ENCODE measurements around the gene UQCRC1.
A peak's percentile ranks its signal among the peaks of the same experiment; 100 is the strongest.
"Not testable (repeated sequence)": the region's sequence is repeated elsewhere in the genome, so short reads cannot be mapped to it uniquely, and the experiment has no call there.

The UQCRC1 gene

GRCh38 chr3:48555949-48556795, 53.3 kb downstream of the UQCRC1 start:
- DNase-seq = peak in 1 of 56 donors; percentile 38

- no peak for DNase-seq
Measured at GRCh38 chr3:48555231-48555948, 54.1 kb downstream of the UQCRC1 start.

GRCh38 chr3:48553886-48554845, 55.3 kb downstream of the UQCRC1 start:
- DNase-seq = peak in 1 of 56 donors; percentile 48

GRCh38 chr3:48553361-48553760, 56.1 kb downstream of the UQCRC1 start:
- no peak for DNase-seq

- DNase-seq = no peak
Measured at GRCh38 chr3:48552111-48552951, 57.1 kb downstream of the UQCRC1 start.

- DNase-seq = not testable (repeated sequence)
Measured at GRCh38 chr3:48551651-48552050, 57.8 kb downstream of the UQCRC1 start.

Measured in nucleus accumbens (tissue), 56 donors.